Endothelial cell of umbilical vein (primary cell): ENCODE results near the gene GNB2.

ENCODE experiments used
- CTCF ChIP-seq, 2 donors: IDR thresholded peaks; 1 replicate in 1 of 2; 2 replicates in 1 of 2; pipeline ENCODE4 v1.5.1; 2011; ENCODE audit warnings: low read length in 2 of 2, mild to moderate bottlenecking in 2 of 2, moderate library complexity in 2 of 2, control low read depth in 1 of 2, inconsistent platforms in 1 of 2, low read depth in 1 of 2; ENCODE audit not compliant: insufficient read depth in 1 of 2; ENCODE audit errors: extremely low read depth in 1 of 2
- MAX ChIP-seq: IDR thresholded peaks from 2 replicates; pipeline ENCODE4 v1.6.1; 2011; ENCODE audit not compliant: insufficient read depth, insufficient read length
- POLR2A ChIP-seq: IDR thresholded peaks from 2 replicates; pipeline ENCODE4 v1.6.1; 2012; ENCODE audit warnings: low read depth, mild to moderate bottlenecking, control low read depth, low read length

- TF ChIP-seq CTCF (IDR thresholded peaks at IDR 0.05; ENCODE audit: extremely low read depth in 1 of 2, insufficient read depth in 1 of 2, low read depth in 1 of 2, low read length in 2 of 2) (no peak), POLR2A (no peak), MAX (no peak)
Observed at GRCh38 chr7:100720279-100720670, 46.7 kb downstream of the GNB2 start, which contains the start of gene EPO.
